ENCODE results near the gene WNT9B. TPM values are rescaled to one million over a fixed set of nuclear protein-coding genes. Genes with fewer than 3 reads are reported as not detected.
A peak's percentile ranks its signal among the peaks of the same experiment; 100 is the strongest.

Gene WNT9B
- total and polyA plus RNA-seq, 2 of the 13 experiments (the other 11 are each of a cell fraction or from before 2014, with no cell fraction given) = not detected

GRCh38 chr17:46818929-46819859 is 32.2 kb upstream of the WNT9B start (continued):
- TF ChIP-seq KDM2A (CRISPR knock-in tag; IDR thresholded peaks at IDR 0.05; ENCODE audit: borderline replicate concordance, low read depth) (peak; percentile 37; the same call in 1 of the 2 replicates), TRIM24 (CRISPR knock-in tag; IDR thresholded peaks at IDR 0.05) (no peak), ZNF430 (CRISPR knock-in tag; IDR thresholded peaks at IDR 0.05) (no peak), ZSCAN21 (CRISPR knock-in tag; IDR thresholded peaks at IDR 0.05; ENCODE audit: borderline replicate concordance) (no peak), HOXA9 (CRISPR knock-in tag; IDR thresholded peaks at IDR 0.05; ENCODE audit: borderline replicate concordance) (no peak), HMG20A (CRISPR knock-in tag; IDR thresholded peaks at IDR 0.05; ENCODE audit: borderline replicate concordance) (no peak), GLMP (CRISPR knock-in tag; IDR thresholded peaks at IDR 0.05; ENCODE audit: borderline replicate concordance) (no peak), ZNF143 (CRISPR knock-in tag; IDR thresholded peaks at IDR 0.05) (no peak), ZBTB3 (CRISPR knock-in tag; IDR thresholded peaks at IDR 0.05; ENCODE audit: borderline replicate concordance, low read depth) (no peak), JUND (CRISPR knock-in tag; IDR thresholded peaks at IDR 0.05) (no peak), ZNF292 (CRISPR knock-in tag; IDR thresholded peaks at IDR 0.05; ENCODE audit: borderline replicate concordance, low read depth) (no peak), ZNF576 (CRISPR knock-in tag; IDR thresholded peaks at IDR 0.05) (0 out of 2 replicates have a peak, but pooled peaks have one; percentile 13), DMAP1 (CRISPR knock-in tag; IDR thresholded peaks at IDR 0.05) (no peak), TEAD3 (CRISPR knock-in tag; optimal IDR thresholded peaks at IDR 0.05; ENCODE audit: borderline replicate concordance) (peak; percentile 49), USF2 (IDR thresholded peaks at IDR 0.05; ENCODE audit: low read depth, low read length) (no peak), USF2 (CRISPR knock-in tag; IDR thresholded peaks at IDR 0.05; ENCODE audit: borderline replicate concordance) (no peak), EED (CRISPR knock-in tag; IDR thresholded peaks at IDR 0.05) (no peak), TCF7 (IDR thresholded peaks at IDR 0.05; ENCODE audit: low read depth) (no peak)
- TF ChIP-seq, protein P1, sequence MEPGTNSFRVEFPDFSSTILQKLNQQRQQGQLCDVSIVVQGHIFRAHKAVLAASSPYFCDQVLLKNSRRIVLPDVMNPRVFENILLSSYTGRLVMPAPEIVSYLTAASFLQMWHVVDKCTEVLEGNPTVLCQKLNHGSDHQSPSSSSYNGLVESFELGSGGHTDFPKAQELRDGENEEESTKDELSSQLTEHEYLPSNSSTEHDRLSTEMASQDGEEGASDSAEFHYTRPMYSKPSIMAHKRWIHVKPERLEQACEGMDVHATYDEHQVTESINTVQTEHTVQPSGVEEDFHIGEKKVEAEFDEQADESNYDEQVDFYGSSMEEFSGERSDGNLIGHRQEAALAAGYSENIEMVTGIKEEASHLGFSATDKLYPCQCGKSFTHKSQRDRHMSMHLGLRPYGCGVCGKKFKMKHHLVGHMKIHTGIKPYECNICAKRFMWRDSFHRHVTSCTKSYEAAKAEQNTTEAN (CRISPR knock-in tag; conservative IDR thresholded peaks at IDR 0.05) = no peak
- TF ChIP-seq, protein P2, sequence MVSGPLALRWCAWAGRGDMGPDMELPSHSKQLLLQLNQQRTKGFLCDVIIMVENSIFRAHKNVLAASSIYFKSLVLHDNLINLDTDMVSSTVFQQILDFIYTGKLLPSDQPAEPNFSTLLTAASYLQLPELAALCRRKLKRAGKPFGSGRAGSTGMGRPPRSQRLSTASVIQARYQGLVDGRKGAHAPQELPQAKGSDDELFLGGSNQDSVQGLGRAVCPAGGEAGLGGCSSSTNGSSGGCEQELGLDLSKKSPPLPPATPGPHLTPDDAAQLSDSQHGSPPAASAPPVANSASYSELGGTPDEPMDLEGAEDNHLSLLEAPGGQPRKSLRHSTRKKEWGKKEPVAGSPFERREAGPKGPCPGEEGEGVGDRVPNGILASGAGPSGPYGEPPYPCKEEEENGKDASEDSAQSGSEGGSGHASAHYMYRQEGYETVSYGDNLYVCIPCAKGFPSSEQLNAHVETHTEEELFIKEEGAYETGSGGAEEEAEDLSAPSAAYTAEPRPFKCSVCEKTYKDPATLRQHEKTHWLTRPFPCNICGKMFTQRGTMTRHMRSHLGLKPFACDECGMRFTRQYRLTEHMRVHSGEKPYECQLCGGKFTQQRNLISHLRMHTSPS (CRISPR knock-in tag; IDR thresholded peaks at IDR 0.05; ENCODE audit: low read depth) = no peak
- TF ChIP-seq, protein P3, sequence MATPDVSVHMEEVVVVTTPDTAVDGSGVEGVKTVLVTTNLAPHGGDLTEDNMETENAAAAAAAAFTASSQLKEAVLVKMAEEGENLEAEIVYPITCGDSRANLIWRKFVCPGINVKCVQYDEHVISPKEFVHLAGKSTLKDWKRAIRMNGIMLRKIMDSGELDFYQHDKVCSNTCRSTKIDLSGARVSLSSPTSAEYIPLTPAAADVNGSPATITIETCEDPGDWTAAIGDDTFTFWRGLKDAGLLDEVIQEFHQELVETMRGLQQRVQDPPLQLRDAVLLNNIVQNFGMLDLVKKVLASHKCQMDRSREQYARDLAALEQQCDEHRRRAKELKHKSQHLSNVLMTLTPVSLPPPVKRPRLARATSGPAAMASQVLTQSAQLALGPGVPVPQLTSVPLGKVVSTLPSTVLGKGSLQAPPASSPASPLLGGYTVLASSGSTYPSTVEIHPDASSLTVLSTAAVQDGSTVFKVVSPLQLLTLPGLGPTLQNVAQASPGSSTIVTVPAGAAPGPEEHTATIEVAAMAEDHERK (CRISPR knock-in tag; IDR thresholded peaks at IDR 0.05; ENCODE audit: low read depth) = no peak
